ENCODE measurements around the gene CFAP54. TPM values are rescaled to one million over a fixed set of nuclear protein-coding genes. Genes with fewer than 3 reads are reported as not detected.

CFAP54 gene
- total RNA-seq, 1 experiment from 2014 or later: 4.9 TPM

- DNase-seq (ENCODE audit: low spot score): no peak
Measured at GRCh38 chr12:96883571-96883970, 394.2 kb downstream of the CFAP54 start.

- DNase-seq (ENCODE audit: low spot score): no peak
Measured at GRCh38 chr12:96886998-96887677, 397.8 kb downstream of the CFAP54 start.

- DNase-seq (ENCODE audit: low spot score): peak; percentile 76
Measured at GRCh38 chr12:96889273-96889933, 400.0 kb downstream of the CFAP54 start.

GRCh38 chr12:96890331-96890730, 401.0 kb downstream of the CFAP54 start:
- DNase-seq (ENCODE audit: low spot score): no peak

GRCh38 chr12:96892104-96892503, 402.7 kb downstream of the CFAP54 start:
- DNase-seq (ENCODE audit: low spot score): no peak

- DNase-seq (ENCODE audit: low spot score): no peak
Measured at GRCh38 chr12:96897421-96897820, 408.0 kb downstream of the CFAP54 start.

- no peak for DNase-seq (ENCODE audit: low spot score)
Measured at GRCh38 chr12:96901175-96901574, 411.8 kb downstream of the CFAP54 start.

- DNase-seq (ENCODE audit: low spot score): no peak
Measured at GRCh38 chr12:96902076-96902475, 412.7 kb downstream of the CFAP54 start.

GRCh38 chr12:96906498-96906848, 417.1 kb downstream of the CFAP54 start:
- DNase-seq (ENCODE audit: low spot score): no peak

- peak; percentile 67 for DNase-seq (ENCODE audit: low spot score)
Measured at GRCh38 chr12:96906849-96907670, 417.7 kb downstream of the CFAP54 start, which contains the start of gene NEDD1. Gene NEDD1 (plus strand): TSS chr12:96907257. CDS start chr12:96909760, 2,503 bp downstream.

- DNase-seq (ENCODE audit: low spot score): peak; percentile 35
Measured at GRCh38 chr12:96907671-96908422, 418.5 kb downstream of the CFAP54 start.

GRCh38 chr12:96908423-96908675, 419.0 kb downstream of the CFAP54 start:
- no peak for DNase-seq (ENCODE audit: low spot score)

GRCh38 chr12:96912261-96912660, 422.9 kb downstream of the CFAP54 start:
- no peak for DNase-seq (ENCODE audit: low spot score)

GRCh38 chr12:96912943-96913342, 423.6 kb downstream of the CFAP54 start:
- no peak for DNase-seq (ENCODE audit: low spot score)

GRCh38 chr12:96919510-96920210, 430.3 kb downstream of the CFAP54 start:
- no peak for DNase-seq (ENCODE audit: low spot score)

Other genes starting within 250 kb of the CFAP54 start
- gene CDK17, start 89.1 kb upstream of the CFAP54 start, total RNA-seq (2014; rRNA removed; shearing (Covaris generic)): 38.9 and 43.3 TPM in 2 replicates